Measurements from ENCODE around the gene TMEM135. TPM values are rescaled to one million over a fixed set of nuclear protein-coding genes. Genes with fewer than 3 reads are reported as not detected.

The TMEM135 gene
- total RNA-seq, 2 experiments from 2014 or later = 30.1 to 30.8 TPM

DNA sequence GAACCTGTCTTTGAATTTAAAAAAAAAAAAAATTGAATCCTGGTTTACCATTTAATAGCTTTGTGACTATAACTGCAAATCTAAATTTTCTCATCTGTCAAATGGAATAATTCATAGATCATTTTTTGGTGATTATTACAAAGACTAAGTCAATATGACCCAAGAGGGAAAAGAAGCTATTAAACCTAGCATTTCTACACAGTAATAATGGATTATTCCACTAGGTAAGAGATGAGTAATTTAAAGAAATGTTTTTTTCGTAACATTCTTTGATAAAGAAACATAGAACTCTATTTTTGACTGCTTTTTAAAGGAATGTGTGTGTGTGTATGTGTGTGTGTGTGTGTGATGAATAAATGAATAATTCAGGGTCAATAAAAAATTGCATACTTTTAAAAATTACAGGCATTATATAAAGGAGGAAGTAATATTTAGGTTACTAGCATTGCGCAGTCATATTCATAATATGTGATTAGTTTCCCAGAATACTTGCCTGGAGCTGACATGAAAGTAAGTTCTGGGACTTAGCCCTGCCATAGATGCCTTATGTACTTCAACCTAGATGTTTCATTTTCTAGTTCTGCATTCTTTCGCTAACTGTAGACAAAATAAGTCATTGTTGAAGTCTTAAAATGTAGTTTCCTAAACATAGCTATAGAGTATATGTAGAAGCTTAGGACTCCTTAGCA lies 72.9 kb downstream of the TMEM135 start:
- CTCF ChIA-PET = interaction anchor here (0.7 kb wide), 1 partner anchor 64 kb away, joined by 4 read pairs; no protein-coding TSS in a partner anchor
- Mint-ChIP-seq H3K9me3 (ENCODE audit: low read depth) (no peaks in the 10 kb centered on the region), H3K27me3 (no peaks in the 10 kb centered on the region), H3K36me3 (peaks cover 23% of the 10 kb centered on the region), H3K27ac (no peak overlapping the region), H3K4me3 (no peak overlapping the region), H3K4me1 (no peaks in the 10 kb centered on the region)
- no peak for DNase-seq
- no peak for ATAC-seq

DNA sequence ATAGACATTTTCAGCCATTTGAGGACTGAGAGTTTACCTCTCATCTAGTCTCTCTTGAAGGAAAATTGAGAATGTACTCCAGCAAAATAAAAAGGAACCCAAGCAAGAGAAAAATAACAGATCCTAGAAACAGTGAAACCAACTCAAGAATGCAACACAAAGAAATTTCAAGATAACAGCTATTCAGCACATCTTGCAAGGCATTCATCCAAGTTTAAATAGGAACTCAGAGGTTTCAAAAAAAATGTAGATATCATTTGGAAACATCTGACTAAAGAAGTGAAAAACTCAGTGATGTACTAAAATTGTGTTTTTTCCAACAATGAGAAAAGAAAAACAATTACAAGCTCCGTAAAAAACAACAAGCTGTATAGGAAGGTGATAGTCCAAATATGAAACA lies 76.4 kb downstream of the TMEM135 start:
- peaks cover 8% of the 10 kb centered on the region for H3K36me3 Mint-ChIP-seq
- no peak for DNase-seq
- no peaks in the 10 kb centered on the region for H3K9me3 Mint-ChIP-seq (ENCODE audit: low read depth)
- H3K27ac Mint-ChIP-seq = no peak overlapping the region
- no peak for ATAC-seq
- no peaks in the 10 kb centered on the region for H3K4me1 Mint-ChIP-seq
- no peaks in the 10 kb centered on the region for H3K27me3 Mint-ChIP-seq
- no peak overlapping the region for H3K4me3 Mint-ChIP-seq
- CTCF ChIA-PET = no interaction called here

DNA sequence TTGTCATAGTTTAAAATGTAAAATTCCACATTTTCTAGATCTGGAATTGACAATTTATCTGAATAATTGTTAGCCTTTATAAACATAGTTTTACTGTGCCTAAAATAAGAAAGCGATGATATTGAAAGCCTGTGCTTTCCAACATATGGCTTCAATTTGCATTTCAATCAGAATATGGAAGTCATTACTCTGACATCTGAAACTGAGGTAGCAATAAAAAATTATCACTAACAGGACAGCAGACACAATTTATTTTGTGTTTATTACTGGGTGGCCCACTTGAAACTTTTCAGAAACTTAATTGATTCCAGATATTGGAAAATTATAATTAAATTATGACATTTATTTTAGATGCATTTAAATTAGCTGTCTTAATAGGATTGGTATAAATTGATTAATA lies 78.5 kb downstream of the TMEM135 start:
- Mint-ChIP-seq H3K4me1 (no peaks in the 10 kb centered on the region), H3K9me3 (ENCODE audit: low read depth) (no peaks in the 10 kb centered on the region), H3K27ac (no peak overlapping the region), H3K36me3 (peaks cover 8% of the 10 kb centered on the region), H3K4me3 (no peak overlapping the region), H3K27me3 (no peaks in the 10 kb centered on the region)
- CTCF ChIA-PET = no interaction called here
- no peak for DNase-seq
- ATAC-seq = no peak

DNA sequence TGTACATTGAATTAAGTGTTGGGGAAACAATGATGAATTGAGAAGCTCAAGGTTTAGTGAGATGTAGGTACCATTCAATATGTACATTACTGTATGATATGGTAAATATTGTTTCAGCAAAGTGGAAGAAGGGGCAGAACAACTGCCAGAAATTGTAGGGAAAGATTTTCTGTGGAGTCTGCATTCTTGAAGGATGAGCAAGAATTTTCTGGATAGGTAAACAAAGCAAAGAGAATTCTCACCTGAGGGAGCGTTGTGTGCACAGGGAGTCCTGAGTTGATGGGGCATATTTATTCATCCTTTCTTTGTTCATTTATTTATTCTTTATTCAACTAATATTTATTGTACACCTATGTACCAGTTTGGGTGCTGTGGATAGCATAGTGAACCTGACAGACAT lies 83.2 kb downstream of the TMEM135 start:
- DNase-seq (no peak), ATAC-seq (no peak)
- Mint-ChIP-seq H3K9me3 (ENCODE audit: low read depth) (no peaks in the 10 kb centered on the region), H3K27ac (no peak overlapping the region), H3K27me3 (no peaks in the 10 kb centered on the region), H3K4me3 (no peak overlapping the region), H3K4me1 (no peaks in the 10 kb centered on the region), H3K36me3 (peaks cover 7% of the 10 kb centered on the region)
- CTCF ChIA-PET = interaction anchor here (1.3 kb wide), 1 partner anchor 12 kb away, joined by 3 read pairs; no protein-coding TSS in a partner anchor

- DNase-seq = no peak
Observed at GRCh38 chr11:87122852-87123251, 85.1 kb downstream of the TMEM135 start.

DNA sequence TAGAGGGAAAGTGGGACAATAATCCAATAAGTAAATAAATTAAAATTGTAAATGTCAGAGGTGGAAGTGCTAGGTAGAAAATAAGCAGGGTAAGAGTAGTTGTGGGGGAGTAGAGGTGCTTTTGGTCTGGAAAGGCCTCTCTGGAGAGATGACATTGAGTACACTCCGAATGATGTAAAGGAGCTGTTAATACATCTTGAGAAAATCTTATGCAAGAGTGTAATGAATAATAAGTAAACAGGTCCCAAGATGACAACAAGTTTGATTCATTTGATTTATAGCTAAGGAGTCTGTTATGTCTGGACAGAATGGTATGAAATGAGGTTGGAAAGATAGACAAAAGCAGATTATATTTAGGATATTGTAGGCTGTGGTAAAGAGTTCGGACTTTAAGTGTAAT lies 87.5 kb downstream of the TMEM135 start:
- no peak for ATAC-seq
- CTCF ChIA-PET = interaction anchor here (1.0 kb wide), 1 partner anchor 9 kb away, joined by 3 read pairs; no protein-coding TSS in a partner anchor
- H3K4me3 Mint-ChIP-seq = no peak overlapping the region
- H3K9me3 Mint-ChIP-seq (ENCODE audit: low read depth) = no peaks in the 10 kb centered on the region
- H3K4me1 Mint-ChIP-seq = no peaks in the 10 kb centered on the region
- H3K27me3 Mint-ChIP-seq = no peaks in the 10 kb centered on the region
- H3K36me3 Mint-ChIP-seq = peaks cover 1% of the 10 kb centered on the region
- DNase-seq = no peak
- H3K27ac Mint-ChIP-seq = no peak overlapping the region

More at GRCh38 chr11:87122852-87123251, 85.1 kb downstream of the TMEM135 start:
- Mint-ChIP-seq H3K27ac (no peak overlapping the region), H3K9me3 (ENCODE audit: low read depth) (no peaks in the 10 kb centered on the region), H3K36me3 (peaks cover 4% of the 10 kb centered on the region), H3K27me3 (no peaks in the 10 kb centered on the region), H3K4me3 (no peak overlapping the region), H3K4me1 (no peaks in the 10 kb centered on the region)
- ATAC-seq = no peak
- CTCF ChIA-PET = no interaction called here

GRCh38 chr11:87127101-87127500 lies 89.4 kb downstream of the TMEM135 start:
- ATAC-seq = no peak
- Mint-ChIP-seq H3K4me1 (no peaks in the 10 kb centered on the region), H3K36me3 (no peaks in the 10 kb centered on the region), H3K9me3 (ENCODE audit: low read depth) (no peaks in the 10 kb centered on the region), H3K4me3 (no peak overlapping the region), H3K27ac (no peak overlapping the region), H3K27me3 (no peaks in the 10 kb centered on the region)
- no peak for DNase-seq
- CTCF ChIA-PET = no interaction called here

- no peak for DNase-seq
- no peak overlapping the region for H3K27ac Mint-ChIP-seq
- no peaks in the 10 kb centered on the region for H3K36me3 Mint-ChIP-seq
- H3K4me1 Mint-ChIP-seq = no peaks in the 10 kb centered on the region
- no peaks in the 10 kb centered on the region for H3K27me3 Mint-ChIP-seq
- no peak for ATAC-seq
- H3K9me3 Mint-ChIP-seq (ENCODE audit: low read depth) = no peaks in the 10 kb centered on the region
- H3K4me3 Mint-ChIP-seq = no peak overlapping the region
- CTCF ChIA-PET = no interaction called here
Observed at GRCh38 chr11:87128372-87128771, 90.6 kb downstream of the TMEM135 start.

DNA sequence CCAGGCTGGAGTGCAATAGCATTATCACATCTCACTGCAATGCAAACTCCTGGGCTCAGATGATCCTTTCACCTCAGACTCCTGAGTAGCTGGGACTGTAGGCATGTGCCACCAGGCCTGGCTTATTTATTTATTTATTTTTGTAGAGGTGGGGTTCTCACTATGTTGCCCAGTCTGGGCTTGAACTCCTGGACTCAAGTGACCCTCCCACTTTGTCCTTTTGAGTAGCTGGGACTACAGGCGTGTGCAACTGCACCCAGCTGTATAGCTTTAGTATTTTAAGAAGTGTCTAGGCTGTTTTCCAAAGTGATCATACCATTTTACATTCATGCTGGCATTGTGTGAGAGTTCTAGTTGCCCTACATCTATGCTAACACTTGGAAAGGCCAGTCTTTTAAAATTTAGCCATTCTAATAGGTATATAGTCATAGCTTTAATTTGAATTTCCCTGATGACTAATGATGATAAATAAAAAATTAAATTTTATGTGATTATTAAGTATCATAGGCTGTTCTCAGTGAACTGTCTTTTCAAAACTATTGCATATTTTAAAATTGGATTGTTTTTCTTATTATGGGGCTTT lies 96.9 kb downstream of the TMEM135 start:
- Mint-ChIP-seq H3K4me1 (no peaks in the 10 kb centered on the region), H3K9me3 (ENCODE audit: low read depth) (peaks cover 2% of the 10 kb centered on the region), H3K36me3 (peaks cover 10% of the 10 kb centered on the region), H3K27me3 (no peaks in the 10 kb centered on the region), H3K27ac (no peak overlapping the region), H3K4me3 (no peak overlapping the region)
- CTCF ChIA-PET = no interaction called here
- no peak for DNase-seq
- no peak for ATAC-seq

GRCh38 chr11:87136236-87136635 lies 98.5 kb downstream of the TMEM135 start:
- CTCF ChIA-PET = no interaction called here
- Mint-ChIP-seq H3K4me3 (no peak overlapping the region), H3K4me1 (no peaks in the 10 kb centered on the region), H3K36me3 (peaks cover 14% of the 10 kb centered on the region), H3K9me3 (ENCODE audit: low read depth) (peaks cover 2% of the 10 kb centered on the region), H3K27me3 (no peaks in the 10 kb centered on the region), H3K27ac (no peak overlapping the region)
- DNase-seq (no peak), ATAC-seq (no peak)

DNA sequence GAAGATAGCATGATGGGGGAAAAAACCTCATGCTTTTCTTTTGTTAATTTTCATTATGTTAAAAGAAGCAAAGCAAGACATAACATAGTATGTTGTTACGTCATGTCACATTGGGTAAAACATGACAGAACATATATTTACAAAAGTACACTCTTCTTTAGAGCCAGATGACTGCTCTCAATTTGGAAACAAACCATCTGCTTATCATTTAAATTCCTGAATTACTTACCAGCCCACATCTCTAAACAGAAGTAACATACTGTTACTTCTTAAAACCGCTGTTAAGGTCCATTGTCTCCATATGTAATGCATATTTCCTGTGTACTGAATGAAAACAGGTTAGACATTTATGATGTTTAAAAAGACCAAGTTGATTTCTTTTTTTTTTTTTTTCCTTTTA lies 100.0 kb downstream of the TMEM135 start:
- Mint-ChIP-seq H3K9me3 (ENCODE audit: low read depth) (peaks cover 2% of the 10 kb centered on the region), H3K36me3 (peaks cover 15% of the 10 kb centered on the region), H3K27ac (no peak overlapping the region), H3K4me1 (no peaks in the 10 kb centered on the region), H3K27me3 (no peaks in the 10 kb centered on the region), H3K4me3 (no peak overlapping the region)
- ATAC-seq = no peak
- CTCF ChIA-PET = no interaction called here
- DNase-seq = no peak

GRCh38 chr11:87139475-87139874 lies 101.7 kb downstream of the TMEM135 start:
- DNase-seq = no peak
- ATAC-seq = no peak
- no peaks in the 10 kb centered on the region for H3K4me1 Mint-ChIP-seq
- no peaks in the 10 kb centered on the region for H3K27me3 Mint-ChIP-seq
- CTCF ChIA-PET = no interaction called here
- no peak overlapping the region for H3K27ac Mint-ChIP-seq
- no peak overlapping the region for H3K4me3 Mint-ChIP-seq
- H3K9me3 Mint-ChIP-seq (ENCODE audit: low read depth) = peaks cover 2% of the 10 kb centered on the region
- peaks cover 17% of the 10 kb centered on the region for H3K36me3 Mint-ChIP-seq

DNA sequence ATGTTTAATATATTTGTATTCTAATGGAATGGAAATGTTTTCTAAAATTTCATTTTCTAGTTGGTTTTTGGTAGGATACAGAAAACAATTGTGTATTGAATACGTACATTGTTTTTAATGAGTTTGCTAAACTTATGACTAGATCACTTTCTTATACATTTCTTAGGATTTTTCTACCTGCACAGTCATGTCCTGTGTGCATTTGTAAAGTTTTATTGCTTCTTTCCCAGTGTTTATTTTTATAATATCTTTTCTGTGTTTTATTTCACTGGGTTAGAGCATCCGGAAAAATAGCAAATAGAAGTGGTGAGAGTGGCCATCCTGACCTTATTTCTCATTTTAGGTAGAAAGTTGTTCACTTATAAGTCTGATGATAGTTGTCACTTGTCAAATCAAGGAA lies 103.6 kb downstream of the TMEM135 start:
- no peaks in the 10 kb centered on the region for H3K4me1 Mint-ChIP-seq
- H3K27me3 Mint-ChIP-seq = no peaks in the 10 kb centered on the region
- no peak overlapping the region for H3K27ac Mint-ChIP-seq
- ATAC-seq = no peak
- peaks cover 2% of the 10 kb centered on the region for H3K9me3 Mint-ChIP-seq (ENCODE audit: low read depth)
- DNase-seq = no peak
- no peak overlapping the region for H3K4me3 Mint-ChIP-seq
- CTCF ChIA-PET = no interaction called here
- H3K36me3 Mint-ChIP-seq = peaks cover 17% of the 10 kb centered on the region

DNA sequence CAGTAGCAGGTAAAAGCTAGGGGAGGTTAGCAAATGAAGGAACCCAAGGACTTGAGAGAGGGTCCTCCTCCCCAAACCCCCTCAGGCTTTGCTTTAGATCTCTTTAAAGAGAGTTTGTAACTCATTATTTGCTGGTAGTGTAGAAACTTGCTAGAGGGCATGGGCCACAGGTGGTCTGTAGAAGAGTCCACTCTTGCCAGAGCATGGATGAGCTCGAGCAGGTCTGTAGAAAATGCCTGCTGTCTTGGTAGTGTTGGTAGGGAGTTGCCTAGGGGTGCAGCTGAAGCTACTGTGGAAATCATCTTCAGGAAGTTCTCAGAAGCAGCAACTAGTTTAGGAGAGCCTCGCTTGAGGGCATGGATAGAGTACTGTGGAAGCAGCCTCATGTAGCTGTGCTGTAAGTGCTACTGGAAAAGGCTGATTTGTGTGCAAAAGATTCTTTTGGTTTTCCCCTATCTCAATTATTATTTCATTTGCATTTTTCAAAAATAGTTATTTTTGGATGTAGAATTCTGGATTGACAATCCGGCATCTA lies 104.3 kb downstream of the TMEM135 start:
- DNase-seq = no peak
- CTCF ChIA-PET = no interaction called here
- H3K36me3 Mint-ChIP-seq = peaks cover 17% of the 10 kb centered on the region
- peaks cover 2% of the 10 kb centered on the region for H3K9me3 Mint-ChIP-seq (ENCODE audit: low read depth)
- no peaks in the 10 kb centered on the region for H3K27me3 Mint-ChIP-seq
- no peaks in the 10 kb centered on the region for H3K4me1 Mint-ChIP-seq
- no peak overlapping the region for H3K4me3 Mint-ChIP-seq
- no peak for ATAC-seq
- H3K27ac Mint-ChIP-seq = no peak overlapping the region

Measured in activated CD8-positive, alpha-beta memory T cell treated with anti-CD3 and anti-CD28 coated beads, Interleukin-2, amount 10 ng/mL, durations not matched to agents 7 days and 5 days (primary cell).